GM23338 (cell line): ENCODE measurements around the gene FARS2. TPM values are rescaled to one million over a fixed set of nuclear protein-coding genes. Genes with fewer than 3 reads are reported as not detected.

ENCODE experiments used
- ATAC-seq: fragments of 200-7000 bp; cut with Tn5 transposase; 3 replicates; pipeline ENCODE4 v1.9.1; 2020
- DNase-seq: peaks from one replicate; pipeline ENCODE4 v3.0.0-alpha.2; 2015; ENCODE audit warnings: low spot score
- H2AFZ ChIP-seq: fragments of 200-600 bp; sonication (generic); 2 replicates; pipeline ENCODE4 v1.8.0; 2016; ENCODE audit warnings: antibody characterized with exemption, mild to moderate bottlenecking, moderate library complexity
- H3F3A ChIP-seq: fragments of 200-600 bp; sonication (generic); replicated peaks from 2 replicates; pipeline ENCODE4 v1.8.0; 2017; ENCODE audit warnings: antibody characterized with exemption, mixed run types, low read depth
- H3K27ac ChIP-seq: fragments of 200-600 bp; sonication (generic); 2 replicates; pipeline ENCODE4 v1.6.1; 2016; ENCODE audit warnings: low read depth
- H3K27me3 ChIP-seq: fragments of 200-600 bp; sonication (generic); 2 replicates; pipeline ENCODE4 v1.8.0; 2016; ENCODE audit warnings: mild to moderate bottlenecking, mixed run types, moderate library complexity; ENCODE audit not compliant: insufficient read depth
- H3K36me3 ChIP-seq: fragments of 200-600 bp; sonication (generic); 2 replicates; pipeline ENCODE4 v1.8.0; 2016; ENCODE audit warnings: mild to moderate bottlenecking; ENCODE audit not compliant: insufficient read depth
- H3K4me1 ChIP-seq: fragments of 200-600 bp; sonication (generic); 2 replicates; pipeline ENCODE4 v1.8.0; 2016; ENCODE audit warnings: mild to moderate bottlenecking, moderate library complexity; ENCODE audit not compliant: insufficient read depth
- H3K4me2 ChIP-seq: fragments of 200-600 bp; sonication (generic); 2 replicates; pipeline ENCODE4 v1.7.1; 2017; ENCODE audit warnings: mixed run types
- H3K4me3 ChIP-seq: fragments of 200-600 bp; sonication (generic); 2 replicates; pipeline ENCODE4 v1.6.1; 2016; ENCODE audit warnings: mixed run types
- H3K79me2 ChIP-seq: fragments of 200-600 bp; sonication (generic); replicated peaks from 2 replicates; pipeline ENCODE4 v1.8.0; 2017; ENCODE audit warnings: mild to moderate bottlenecking; ENCODE audit not compliant: insufficient read depth
- H3K9me2 ChIP-seq: fragments of 200-600 bp; sonication (generic); 2 replicates; pipeline ENCODE4 v1.8.0; 2017; ENCODE audit not compliant: insufficient read depth
- H4K20me1 ChIP-seq: fragments of 200-600 bp; sonication (generic); replicated peaks from 2 replicates; pipeline ENCODE4 v1.8.0; 2017; ENCODE audit warnings: mild to moderate bottlenecking; ENCODE audit not compliant: insufficient read depth
- H3K27ac Mint-ChIP-seq: 2 replicates; pipeline ENCODE4 v1.8.0; 2020; ENCODE audit warnings: inconsistent platforms, mild to moderate bottlenecking, moderate library complexity, mixed read lengths
- H3K27me3 Mint-ChIP-seq: 3 replicates; pipeline ENCODE4 v1.8.0; 2022; ENCODE audit warnings: low read depth, mild to moderate bottlenecking, moderate library complexity, mixed read lengths, inconsistent platforms; ENCODE audit not compliant: insufficient read depth, poor library complexity
- H3K36me3 Mint-ChIP-seq: 3 replicates; pipeline ENCODE4 v1.8.0; 2021; ENCODE audit warnings: low read depth, mild to moderate bottlenecking, inconsistent platforms, moderate library complexity, mixed read lengths
- H3K4me1 Mint-ChIP-seq: 3 replicates; pipeline ENCODE4 v1.8.0; 2020; ENCODE audit warnings: mild to moderate bottlenecking, inconsistent platforms, mixed read lengths
- H3K4me3 Mint-ChIP-seq: 3 replicates; pipeline ENCODE4 v1.8.0; 2021; ENCODE audit warnings: moderate library complexity, mild to moderate bottlenecking, inconsistent platforms, mixed read lengths
- H3K9me3 Mint-ChIP-seq: 3 replicates; pipeline ENCODE4 v1.8.0; 2020; ENCODE audit warnings: moderate library complexity, mild to moderate bottlenecking, inconsistent platforms, mixed read lengths
- CTCF ChIP-seq, 2 experiments: fragments of 200-600 bp in 1 of 2; sonication (generic) in 1 of 2; conservative IDR thresholded peaks; 2 replicates each; pipeline versions ENCODE4 v1.5.1 to v1.6.1; 2016 to 2017; ENCODE audit warnings: antibody characterized with exemption in 2 of 2, low read depth in 2 of 2, mild to moderate bottlenecking in 2 of 2, moderate library complexity in 1 of 2
- ETS1 ChIP-seq: IDR thresholded peaks from 2 replicates; pipeline ENCODE4 v1.6.1; 2016; ENCODE audit warnings: antibody characterized with exemption
- POLR2AphosphoS5 ChIP-seq: IDR thresholded peaks from 2 replicates; pipeline ENCODE4 v1.6.1; 2016; ENCODE audit warnings: antibody characterized with exemption, low read depth
- REST ChIP-seq: IDR thresholded peaks from one replicate; pipeline ENCODE4 v1.6.1; 2018; ENCODE audit warnings: antibody characterized with exemption; ENCODE audit not compliant: unreplicated experiment
- ZNF114 ChIP-seq: fragments of 250-450 bp; sonication (Bioruptor Pico); IDR thresholded peaks from 2 replicates; pipeline ENCODE4 v1.5.0; 2020; ENCODE audit warnings: mild to moderate bottlenecking, moderate library complexity
- polyA plus RNA-seq: library from polyadenylated mRNA; unstranded; fragments of >200 nt; fragmentation: Nextera tagmentation; extraction: Ambion mirVana; gene quantifications from 2 replicates; pipeline ENCODE4 v1.2.1, GENCODE V29; 2016
- total RNA-seq: library from RNA; depleted of rRNA; stranded (reverse); fragments of >200 nt; shearing (Covaris generic); gene quantifications from 2 replicates; pipeline ENCODE4 v1.2.3, GENCODE V29; 2014

The FARS2 gene
- total and polyA plus RNA-seq, 2 experiments from 2014 or later = 7.6 to 19.0 TPM

- TF ChIP-seq REST (no peak), POLR2AphosphoS5 (no peak), ZNF114 (no peak), CTCF (conservative IDR thresholded peaks at IDR 0.05; ENCODE audit: low read depth in 2 of 2) (no peak)
These were observed 105.6 kb downstream of the FARS2 start (continued) for GRCh38 chr6:5366941-5367340.

DNA sequence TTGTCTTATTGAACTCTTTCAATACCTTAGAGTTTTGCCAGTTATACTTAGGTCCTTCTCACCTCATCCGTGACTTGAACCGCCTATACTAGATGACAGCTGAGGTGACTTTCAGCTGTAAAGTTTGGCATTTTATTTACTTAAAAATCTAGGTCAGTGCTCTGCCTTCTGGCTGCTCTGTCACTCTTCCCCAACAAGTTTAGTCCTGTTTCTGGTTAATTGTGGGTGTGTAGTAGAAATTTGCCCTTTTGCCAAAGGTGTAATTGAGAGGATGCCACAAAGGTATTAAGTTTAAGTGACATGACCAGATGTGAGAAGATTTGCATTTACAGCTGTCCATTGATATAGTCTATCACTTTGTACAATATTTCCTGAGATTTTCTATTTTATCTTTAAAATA, 106.2 kb downstream of the FARS2 start:
- no peaks in the 10 kb centered on the region for H3K9me3 Mint-ChIP-seq
- Histone ChIP-seq H3K4me2 (no peak overlapping the region), H3K9me2 (no peaks in the 10 kb centered on the region), H4K20me1 (peaks cover 17% of the 10 kb centered on the region; the same call in 1 of the 2 replicates), H3F3A (no peaks in the 10 kb centered on the region), H3K79me2 (no peaks in the 10 kb centered on the region), H3K27ac (no peak overlapping the region), H3K4me1 (no peaks in the 10 kb centered on the region), H2AFZ (no peak overlapping the region), H3K4me3 (no peak overlapping the region), H3K27me3 (no peaks in the 10 kb centered on the region), H3K36me3 (no peaks in the 10 kb centered on the region)
- H3K4me1 Mint-ChIP-seq = no peaks in the 10 kb centered on the region
- H3K36me3 Mint-ChIP-seq = no peaks in the 10 kb centered on the region
- H3K27me3 Mint-ChIP-seq = peaks cover 1% of the 10 kb centered on the region
- TF ChIP-seq ETS1 = no peak
- no peak for TF ChIP-seq REST
- TF ChIP-seq CTCF (conservative IDR thresholded peaks at IDR 0.05; ENCODE audit: low read depth in 2 of 2) = no peak
- DNase-seq (no peak), ATAC-seq (no peak)
- no peak overlapping the region for H3K27ac Mint-ChIP-seq
- H3K4me3 Mint-ChIP-seq = no peak overlapping the region
